Measurements from ENCODE around the gene FOXO6. TPM values are rescaled to one million over a fixed set of nuclear protein-coding genes. Genes with fewer than 3 reads are reported as not detected.
A peak's percentile ranks its signal among the peaks of the same experiment; 100 is the strongest.

Gene FOXO6
- total and polyA plus RNA-seq, 9 of the 15 experiments (the other 6 are each of a cell fraction or from before 2014, with no cell fraction given) = 0.04 to 0.31 (median 0.12) TPM; not detected in 5

DNA sequence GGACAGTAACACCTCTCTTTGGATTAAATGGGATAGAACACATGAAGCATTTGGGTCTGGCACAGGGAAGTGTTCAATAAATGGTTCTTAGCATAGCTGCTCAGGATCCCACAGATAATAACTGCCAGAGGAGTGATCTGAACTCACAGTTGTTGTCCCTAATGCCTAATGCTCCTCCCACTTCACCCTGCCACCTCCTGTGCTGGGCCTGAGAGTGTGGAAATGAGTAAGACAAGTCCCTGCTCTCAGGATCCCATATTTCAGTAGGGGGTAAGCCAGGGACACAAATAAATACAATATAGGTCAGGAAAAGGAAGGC is 19.9 kb upstream of the FOXO6 start:
- DNase-seq (ENCODE audit: extremely low read depth in 1 of 4, low spot score in 3 of 4) (no peak), FAIRE-seq (no peak), ATAC-seq (no peak)
- CTCF ChIA-PET (ENCODE audit: low intra/inter-chr PET ratio) = no interaction called here
- Histone ChIP-seq H3K4me1 (replicated peaks in 1 of 2; ENCODE audit: control insufficient read depth in 2 of 2, insufficient read depth in 2 of 2, low read length in 2 of 2) (peaks cover 0 to 4% of the 10 kb centered on the region in 2 experiments; a peak in 3 of 5 replicates), H3K9ac (ENCODE audit: insufficient read depth in 1 of 2, low read depth in 2 of 2, low read length in 2 of 2) (no peak overlapping the region), H3K4me2 (ENCODE audit: insufficient read depth, low read length) (no peak overlapping the region), H3K9me3 (replicated peaks; ENCODE audit: control insufficient read depth, insufficient read depth, low read depth, low read length) (no peaks in the 10 kb centered on the region), H3K27me3 (ENCODE audit: control insufficient read depth in 2 of 2, insufficient read depth in 2 of 2, low read length in 2 of 2) (peaks cover 0 to 3% of the 10 kb centered on the region in 2 experiments; a peak in 1 of 5 replicates), H3K9me1 (ENCODE audit: control insufficient read depth, insufficient read depth, low read length) (no peaks in the 10 kb centered on the region), H3K27ac (ENCODE audit: extremely low read depth, low read depth, low read length) (no peak overlapping the region), H2AFZ (ENCODE audit: low read depth, low read length) (peak overlapping the region; percentile 1; the same call in 1 of the 2 replicates), H4K20me1 (replicated peaks; ENCODE audit: control insufficient read depth, insufficient read depth, low read length) (no peaks in the 10 kb centered on the region), H3K79me2 (ENCODE audit: control insufficient read depth, insufficient read depth, low read length) (no peaks in the 10 kb centered on the region), H3K4me3 (no peak overlapping the region), H3K36me3 (ENCODE audit: control insufficient read depth, insufficient read depth, low read length) (no peaks in the 10 kb centered on the region)
- no TSS peak for BruUV-seq (replicated peaks)
- POLR2A ChIA-PET = interaction anchor here (0.8 to 2.8 kb wide), 6 partner anchors 8 to 650 kb away, joined by 3 to 9 read pairs (median 4); partner anchors contain the start of gene NFYC
- intact Hi-C loops (cut with micrococcal nuclease) (no loop called here), in situ Hi-C loops (cut with MboI) (no loop called here)
- TF ChIP-seq GTF2E2 (tag; IDR thresholded peaks at IDR 0.05) = peak; percentile 55; the same call in 1 of the 2 replicates
- no peak for TF ChIP-seq ZFP1 (CRISPR knock-in tag; IDR thresholded peaks at IDR 0.05)
- TF ChIP-seq ZFP30 (CRISPR knock-in tag; IDR thresholded peaks at IDR 0.05; ENCODE audit: borderline replicate concordance) = no peak
- no peak for TF ChIP-seq MEIS2 (IDR thresholded peaks at IDR 0.05; ENCODE audit: partially characterized antibody)
- TF ChIP-seq CHD7 (IDR thresholded peaks at IDR 0.05; ENCODE audit: low read depth, low read length) = no peak
- TF ChIP-seq, protein P1, sequence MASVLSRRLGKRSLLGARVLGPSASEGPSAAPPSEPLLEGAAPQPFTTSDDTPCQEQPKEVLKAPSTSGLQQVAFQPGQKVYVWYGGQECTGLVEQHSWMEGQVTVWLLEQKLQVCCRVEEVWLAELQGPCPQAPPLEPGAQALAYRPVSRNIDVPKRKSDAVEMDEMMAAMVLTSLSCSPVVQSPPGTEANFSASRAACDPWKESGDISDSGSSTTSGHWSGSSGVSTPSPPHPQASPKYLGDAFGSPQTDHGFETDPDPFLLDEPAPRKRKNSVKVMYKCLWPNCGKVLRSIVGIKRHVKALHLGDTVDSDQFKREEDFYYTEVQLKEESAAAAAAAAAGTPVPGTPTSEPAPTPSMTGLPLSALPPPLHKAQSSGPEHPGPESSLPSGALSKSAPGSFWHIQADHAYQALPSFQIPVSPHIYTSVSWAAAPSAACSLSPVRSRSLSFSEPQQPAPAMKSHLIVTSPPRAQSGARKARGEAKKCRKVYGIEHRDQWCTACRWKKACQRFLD (CRISPR knock-in tag; IDR thresholded peaks at IDR 0.05) = 0 out of 2 replicates have a peak, but pooled peaks have one; percentile 27
- TF ChIP-seq ETS2 (tag; IDR thresholded peaks at IDR 0.05; ENCODE audit: borderline replicate concordance, poor library complexity, severe bottlenecking) = no peak
- no peak for TF ChIP-seq TEAD2 (tag; IDR thresholded peaks at IDR 0.05)
- TF ChIP-seq HNRNPK (IDR thresholded peaks at IDR 0.05; ENCODE audit: low read depth, low read length, poor library complexity, severe bottlenecking) = no peak

Data from K562 (cell line).